Peyer's patch (tissue), 4 donors: ENCODE measurements around the gene SULT6B1. TPM values are rescaled to one million over a fixed set of nuclear protein-coding genes. Genes with fewer than 3 reads are reported as not detected.
"Not testable (repeated sequence)": the region's sequence is repeated elsewhere in the genome, so short reads cannot be mapped to it uniquely, and the experiment has no call there.

ENCODE experiments used
- DNase-seq, 3 donors: peaks; one replicate each; pipeline ENCODE4 v3.0.0-alpha.2; 2017 to 2019
- H3K27ac ChIP-seq, 4 donors: fragments of 200-600 bp; sonication (generic); one replicate each; pipeline ENCODE4 v1.5.1; 2016 to 2019
- H3K27me3 ChIP-seq, 2 donors: fragments of 200-600 bp; sonication (generic); one replicate each; pipeline ENCODE4 v1.5.1; 2019
- H3K36me3 ChIP-seq, 3 donors: fragments of 200-600 bp; sonication (generic); one replicate each; pipeline ENCODE4 v1.5.1; 2016 to 2019
- H3K4me1 ChIP-seq, 4 donors: fragments of 200-600 bp; sonication (generic); one replicate each; pipeline ENCODE4 v1.5.1; 2016 to 2019
- H3K4me3 ChIP-seq, 4 donors: fragments of 200-600 bp; sonication (generic); 1 replicate in 3 of 4; 2 replicates in 1 of 4; pipeline ENCODE4 v1.5.1; 2016 to 2019; ENCODE audit warnings: mild to moderate bottlenecking in 1 of 4
- H3K9me3 ChIP-seq, 4 donors: fragments of 200-600 bp; sonication (generic); one replicate each; pipeline ENCODE4 v1.5.1; 2016 to 2019; ENCODE audit warnings: mild to moderate bottlenecking in 1 of 4
- POLR2A ChIP-seq, 2 donors: fragments of 450-650 bp; IDR thresholded peaks; one replicate each; pipeline ENCODE4 v1.5.1; 2017; ENCODE audit warnings: antibody characterized with exemption in 2 of 2, mild to moderate bottlenecking in 2 of 2, moderate library complexity in 2 of 2
- total RNA-seq, 4 donors: library from RNA; depleted of rRNA; stranded (reverse); fragments of >200 nt; gene quantifications; one replicate each; pipeline ENCODE4 v1.1.0, GENCODE V29; 2016
- TF ChIP-seq, protein P1 (sequence below), 6 experiments: fragments of 450-650 bp in 4 of 6; fragments of 200-600 bp in 2 of 6; sonication (generic) in 1 of 6; IDR thresholded peaks; one replicate each; pipeline ENCODE4 v1.5.1; 2017 to 2019; ENCODE audit warnings: antibody characterized with exemption in 6 of 6, mild to moderate bottlenecking in 3 of 6, moderate library complexity in 1 of 6

Gene SULT6B1
- total RNA-seq, 4 donors from 2014 or later, result not detected

DNA sequence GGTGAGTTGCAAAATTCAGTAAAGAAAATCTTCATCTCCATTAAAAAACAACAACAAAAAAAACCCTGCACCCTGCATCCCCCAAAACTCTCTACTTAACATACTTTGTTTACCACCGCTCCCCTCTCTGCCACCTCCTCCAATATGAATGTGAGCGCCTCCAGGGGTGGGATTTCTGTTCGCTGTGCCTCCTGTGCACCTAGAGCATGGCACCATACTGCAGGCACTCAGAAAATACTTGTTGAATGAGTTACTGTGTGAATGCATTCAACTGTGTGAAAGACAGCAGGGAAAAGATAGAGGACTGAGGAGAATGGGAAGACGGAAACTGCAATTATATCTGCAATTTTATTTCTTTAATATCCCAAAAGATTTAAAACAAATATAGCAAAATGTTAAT, 38.4 kb upstream of the SULT6B1 start:
- Histone ChIP-seq H3K36me3 (peaks cover 0 to 41% (median 0%) of the 10 kb centered on the region in 3 donors), H3K9me3 (no peaks in the 10 kb centered on the region), H3K27ac (no peak overlapping the region), H3K27me3 (no peaks in the 10 kb centered on the region), H3K4me3 (no peak overlapping the region), H3K4me1 (peaks cover 3 to 21% (median 8%) of the 10 kb centered on the region in 4 donors)
- TF ChIP-seq, protein P1, sequence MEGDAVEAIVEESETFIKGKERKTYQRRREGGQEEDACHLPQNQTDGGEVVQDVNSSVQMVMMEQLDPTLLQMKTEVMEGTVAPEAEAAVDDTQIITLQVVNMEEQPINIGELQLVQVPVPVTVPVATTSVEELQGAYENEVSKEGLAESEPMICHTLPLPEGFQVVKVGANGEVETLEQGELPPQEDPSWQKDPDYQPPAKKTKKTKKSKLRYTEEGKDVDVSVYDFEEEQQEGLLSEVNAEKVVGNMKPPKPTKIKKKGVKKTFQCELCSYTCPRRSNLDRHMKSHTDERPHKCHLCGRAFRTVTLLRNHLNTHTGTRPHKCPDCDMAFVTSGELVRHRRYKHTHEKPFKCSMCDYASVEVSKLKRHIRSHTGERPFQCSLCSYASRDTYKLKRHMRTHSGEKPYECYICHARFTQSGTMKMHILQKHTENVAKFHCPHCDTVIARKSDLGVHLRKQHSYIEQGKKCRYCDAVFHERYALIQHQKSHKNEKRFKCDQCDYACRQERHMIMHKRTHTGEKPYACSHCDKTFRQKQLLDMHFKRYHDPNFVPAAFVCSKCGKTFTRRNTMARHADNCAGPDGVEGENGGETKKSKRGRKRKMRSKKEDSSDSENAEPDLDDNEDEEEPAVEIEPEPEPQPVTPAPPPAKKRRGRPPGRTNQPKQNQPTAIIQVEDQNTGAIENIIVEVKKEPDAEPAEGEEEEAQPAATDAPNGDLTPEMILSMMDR (IDR thresholded peaks at IDR 0.05), result no peak
- TF ChIP-seq POLR2A (IDR thresholded peaks at IDR 0.05), result no peak
- DNase-seq, result no peak

DNA sequence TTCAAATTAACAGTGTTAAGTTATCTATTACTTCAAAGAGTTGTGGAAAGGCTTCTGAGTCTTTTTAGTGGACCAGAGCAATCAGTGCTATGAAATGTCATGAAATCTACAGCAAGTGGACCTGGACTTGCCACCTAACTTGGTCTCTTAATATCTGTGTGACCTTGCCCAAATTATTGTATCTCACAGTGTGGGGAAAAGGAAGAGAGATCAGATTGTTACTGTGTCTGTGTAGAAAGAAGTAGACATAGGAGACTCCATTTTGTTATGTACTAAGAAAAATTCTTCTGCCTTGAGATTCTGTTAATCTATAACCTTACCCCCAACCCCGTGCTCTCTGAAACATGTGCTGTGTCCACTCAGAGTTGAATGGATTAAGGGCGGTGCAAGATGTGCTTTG, 36.7 kb upstream of the SULT6B1 start:
- H3K27me3 ChIP-seq, H3K27ac ChIP-seq, DNase-seq, H3K4me3 ChIP-seq, H3K9me3 ChIP-seq: not testable (repeated sequence)
- H3K4me1 ChIP-seq, result peaks cover 0 to 15% (median 8%) of the 10 kb centered on the region in 4 donors
- peaks cover 0 to 58% (median 0%) of the 10 kb centered on the region in 3 donors for H3K36me3 ChIP-seq

DNA sequence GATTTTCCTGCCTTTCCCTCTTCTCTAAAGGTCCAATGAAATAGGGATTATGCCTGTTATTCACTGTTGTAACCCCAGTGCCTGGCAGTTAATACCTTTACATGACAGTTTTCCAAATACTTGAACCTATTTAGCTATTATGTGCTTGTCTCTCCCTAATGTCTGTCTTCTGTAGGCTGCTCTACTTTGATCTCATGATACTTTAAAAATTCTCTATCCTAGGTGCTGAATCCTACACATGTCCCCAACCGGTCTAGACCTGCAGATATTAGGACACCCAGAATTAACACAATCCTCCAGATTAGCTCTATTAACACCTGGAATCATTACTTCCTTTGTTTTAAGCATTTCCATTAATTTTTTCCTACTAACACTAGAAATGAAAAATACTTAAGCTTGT, 35.6 kb upstream of the SULT6B1 start:
- peaks cover 0 to 5% (median 2%) of the 10 kb centered on the region in 4 donors for H3K4me1 ChIP-seq
- no peaks in the 10 kb centered on the region for H3K27me3 ChIP-seq
- no peak overlapping the region for H3K4me3 ChIP-seq
- peaks cover 0 to 69% (median 0%) of the 10 kb centered on the region in 3 donors for H3K36me3 ChIP-seq
- DNase-seq, result no peak
- TF ChIP-seq POLR2A (IDR thresholded peaks at IDR 0.05), result no peak
- TF ChIP-seq, protein P1 (IDR thresholded peaks at IDR 0.05), result no peak
- no peak overlapping the region for H3K27ac ChIP-seq
- H3K9me3 ChIP-seq, result no peaks in the 10 kb centered on the region

GRCh38 chr2:37223131-37223530, 34.7 kb upstream of the SULT6B1 start:
- Histone ChIP-seq H3K36me3 (peaks cover 0 to 72% (median 0%) of the 10 kb centered on the region in 3 donors), H3K4me1 (peaks cover 0 to 5% (median 2%) of the 10 kb centered on the region in 4 donors), H3K27ac (no peak overlapping the region), H3K4me3 (no peak overlapping the region), H3K9me3 (no peaks in the 10 kb centered on the region), H3K27me3 (no peaks in the 10 kb centered on the region)
- no peak for TF ChIP-seq POLR2A (IDR thresholded peaks at IDR 0.05)
- TF ChIP-seq, protein P1 (IDR thresholded peaks at IDR 0.05), result no peak
- DNase-seq, result no peak

DNA sequence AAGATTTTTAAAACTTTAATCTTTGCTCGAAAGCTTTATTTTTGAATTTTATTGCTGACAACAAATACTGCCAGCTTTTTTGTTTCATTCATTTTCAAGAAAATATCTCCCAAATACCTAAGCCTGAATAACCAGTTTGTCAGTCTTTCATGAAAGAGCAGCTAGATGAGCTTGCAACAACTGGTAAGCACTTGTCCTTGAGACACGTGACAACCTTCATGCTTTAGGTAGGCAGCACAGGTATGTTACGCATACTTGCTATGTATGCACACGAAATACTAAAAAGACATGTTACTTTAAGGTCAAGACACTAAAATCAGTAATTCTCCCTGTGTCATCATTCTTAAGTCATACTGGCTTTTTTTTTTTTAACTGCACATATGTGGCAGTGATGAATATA, 30.6 kb upstream of the SULT6B1 start:
- Histone ChIP-seq H3K4me1 (no peaks in the 10 kb centered on the region), H3K4me3 (no peak overlapping the region), H3K9me3 (no peaks in the 10 kb centered on the region), H3K36me3 (peaks cover 0 to 92% (median 0%) of the 10 kb centered on the region in 3 donors), H3K27ac (no peak overlapping the region), H3K27me3 (no peaks in the 10 kb centered on the region)
- TF ChIP-seq, protein P1 (IDR thresholded peaks at IDR 0.05), result no peak
- no peak for DNase-seq

DNA sequence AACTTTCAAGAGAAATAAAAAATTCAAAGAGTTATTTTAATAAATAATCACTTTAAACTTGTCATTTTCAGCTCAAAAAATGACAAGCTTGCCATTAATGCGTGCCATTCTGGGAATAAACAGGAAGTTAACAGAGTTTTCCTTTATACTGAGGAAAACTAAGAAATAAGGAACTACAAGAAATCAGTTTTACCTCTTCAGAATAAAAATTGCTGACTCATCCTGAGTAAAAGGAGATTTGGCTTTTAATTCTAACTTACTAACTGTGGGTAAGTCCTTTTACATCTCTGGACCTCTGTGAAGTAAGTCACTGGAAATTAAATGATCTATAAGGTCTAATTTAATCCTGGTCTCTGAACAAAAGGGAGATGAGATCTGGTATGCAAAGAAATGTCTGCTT, 26.8 kb upstream of the SULT6B1 start:
- no peak for TF ChIP-seq POLR2A (IDR thresholded peaks at IDR 0.05)
- TF ChIP-seq, protein P1 (IDR thresholded peaks at IDR 0.05), result no peak
- no peaks in the 10 kb centered on the region for H3K9me3 ChIP-seq
- no peaks in the 10 kb centered on the region for H3K4me1 ChIP-seq
- H3K27me3 ChIP-seq, result no peaks in the 10 kb centered on the region
- no peak overlapping the region for H3K4me3 ChIP-seq
- no peak for DNase-seq
- H3K27ac ChIP-seq, result no peak overlapping the region
- H3K36me3 ChIP-seq, result peaks cover 0 to 96% (median 0%) of the 10 kb centered on the region in 3 donors
